Fibroblast of pulmonary artery (primary cell): ENCODE measurements around the gene ZNF362.

Source experiments
- DNase-seq: peaks from one replicate; pipeline ENCODE4 v3.0.0-alpha.2; 2010; ENCODE audit warnings: low read depth
- H3K4me3 ChIP-seq: replicated peaks from 2 replicates; pipeline ENCODE4 v1.5.1; 2011; ENCODE audit warnings: low read depth, mild to moderate bottlenecking, control low read depth, low read length, moderate library complexity
- TF ChIP-seq, protein P1 (sequence below): IDR thresholded peaks from 2 replicates; pipeline ENCODE4 v1.5.1; 2011; ENCODE audit warnings: mild to moderate bottlenecking, control low read depth, low read length, inconsistent platforms; ENCODE audit errors: missing control alignments

Gene ZNF362

DNA sequence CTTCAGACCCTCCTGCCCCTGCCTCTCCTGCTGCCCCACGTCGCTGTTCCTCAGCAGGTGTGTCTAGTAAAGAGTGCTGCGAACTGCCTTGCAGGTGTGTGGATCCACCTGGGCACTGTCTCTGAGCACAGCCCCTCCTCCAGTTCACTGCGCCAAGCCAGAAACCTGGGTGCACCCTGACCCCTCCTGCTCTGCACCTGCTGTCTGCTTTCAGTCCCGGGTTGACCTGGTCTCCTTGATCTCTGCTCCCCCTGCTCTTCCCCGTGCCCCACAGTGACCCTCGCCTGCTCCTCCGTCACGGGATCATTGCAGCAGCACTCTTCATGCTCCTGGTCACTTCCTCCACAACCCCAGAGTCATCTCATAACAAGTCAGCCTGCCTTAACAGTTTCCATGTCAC lies 58.1 kb downstream of the ZNF362 start:
- no peak for DNase-seq
- H3K4me3 ChIP-seq = no peak overlapping the region
- TF ChIP-seq, protein P1, sequence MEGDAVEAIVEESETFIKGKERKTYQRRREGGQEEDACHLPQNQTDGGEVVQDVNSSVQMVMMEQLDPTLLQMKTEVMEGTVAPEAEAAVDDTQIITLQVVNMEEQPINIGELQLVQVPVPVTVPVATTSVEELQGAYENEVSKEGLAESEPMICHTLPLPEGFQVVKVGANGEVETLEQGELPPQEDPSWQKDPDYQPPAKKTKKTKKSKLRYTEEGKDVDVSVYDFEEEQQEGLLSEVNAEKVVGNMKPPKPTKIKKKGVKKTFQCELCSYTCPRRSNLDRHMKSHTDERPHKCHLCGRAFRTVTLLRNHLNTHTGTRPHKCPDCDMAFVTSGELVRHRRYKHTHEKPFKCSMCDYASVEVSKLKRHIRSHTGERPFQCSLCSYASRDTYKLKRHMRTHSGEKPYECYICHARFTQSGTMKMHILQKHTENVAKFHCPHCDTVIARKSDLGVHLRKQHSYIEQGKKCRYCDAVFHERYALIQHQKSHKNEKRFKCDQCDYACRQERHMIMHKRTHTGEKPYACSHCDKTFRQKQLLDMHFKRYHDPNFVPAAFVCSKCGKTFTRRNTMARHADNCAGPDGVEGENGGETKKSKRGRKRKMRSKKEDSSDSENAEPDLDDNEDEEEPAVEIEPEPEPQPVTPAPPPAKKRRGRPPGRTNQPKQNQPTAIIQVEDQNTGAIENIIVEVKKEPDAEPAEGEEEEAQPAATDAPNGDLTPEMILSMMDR = no peak

GRCh38 chr1:33316601-33317000 lies 60.3 kb downstream of the ZNF362 start:
- no peak overlapping the region for H3K4me3 ChIP-seq

DNA sequence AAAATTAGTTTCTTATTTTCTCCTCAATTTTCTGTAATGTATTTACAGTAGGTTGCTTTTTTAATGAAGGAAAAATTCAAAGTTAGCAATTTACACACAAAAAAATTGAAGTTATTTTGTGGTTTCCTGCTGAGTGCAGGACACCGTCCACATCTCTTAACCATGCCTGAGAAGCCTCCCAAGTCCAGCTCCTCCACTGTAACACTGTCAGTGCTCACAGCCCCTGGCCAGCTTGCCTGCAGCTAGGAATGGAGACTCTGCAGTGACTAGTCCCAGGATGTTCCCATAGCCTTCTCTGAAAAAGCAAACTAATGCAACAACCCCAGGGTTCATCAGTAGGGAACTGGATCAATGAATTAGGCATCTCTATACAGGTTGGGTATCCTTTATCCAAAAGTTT lies 61.1 kb downstream of the ZNF362 start:
- TF ChIP-seq, protein P1 = no peak
- H3K4me3 ChIP-seq = no peak overlapping the region
- DNase-seq = no peak

More at GRCh38 chr1:33316601-33317000, 60.3 kb downstream of the ZNF362 start:
- TF ChIP-seq, protein P1 = no peak
- no peak for DNase-seq

DNA sequence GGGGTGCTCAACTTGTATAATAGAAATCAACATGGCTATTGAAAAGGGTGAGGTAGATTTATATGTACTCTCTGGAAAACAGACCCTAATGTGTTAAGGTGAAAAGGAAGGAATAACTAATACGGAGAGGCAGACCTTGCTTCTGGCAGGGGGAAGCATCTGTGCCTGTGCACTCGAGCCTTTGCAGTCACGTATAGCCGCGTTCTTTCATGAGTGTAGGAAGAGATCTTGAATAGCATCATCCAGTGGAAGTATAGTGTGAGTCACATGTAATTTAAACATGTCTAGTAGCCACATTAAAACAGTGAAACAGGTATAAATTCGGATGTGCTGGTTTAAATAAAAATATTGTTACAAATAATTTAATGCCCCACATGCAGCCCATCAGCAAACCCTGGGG lies 61.7 kb downstream of the ZNF362 start:
- DNase-seq = no peak
- H3K4me3 ChIP-seq = no peak overlapping the region
- TF ChIP-seq, protein P1 = no peak

DNA sequence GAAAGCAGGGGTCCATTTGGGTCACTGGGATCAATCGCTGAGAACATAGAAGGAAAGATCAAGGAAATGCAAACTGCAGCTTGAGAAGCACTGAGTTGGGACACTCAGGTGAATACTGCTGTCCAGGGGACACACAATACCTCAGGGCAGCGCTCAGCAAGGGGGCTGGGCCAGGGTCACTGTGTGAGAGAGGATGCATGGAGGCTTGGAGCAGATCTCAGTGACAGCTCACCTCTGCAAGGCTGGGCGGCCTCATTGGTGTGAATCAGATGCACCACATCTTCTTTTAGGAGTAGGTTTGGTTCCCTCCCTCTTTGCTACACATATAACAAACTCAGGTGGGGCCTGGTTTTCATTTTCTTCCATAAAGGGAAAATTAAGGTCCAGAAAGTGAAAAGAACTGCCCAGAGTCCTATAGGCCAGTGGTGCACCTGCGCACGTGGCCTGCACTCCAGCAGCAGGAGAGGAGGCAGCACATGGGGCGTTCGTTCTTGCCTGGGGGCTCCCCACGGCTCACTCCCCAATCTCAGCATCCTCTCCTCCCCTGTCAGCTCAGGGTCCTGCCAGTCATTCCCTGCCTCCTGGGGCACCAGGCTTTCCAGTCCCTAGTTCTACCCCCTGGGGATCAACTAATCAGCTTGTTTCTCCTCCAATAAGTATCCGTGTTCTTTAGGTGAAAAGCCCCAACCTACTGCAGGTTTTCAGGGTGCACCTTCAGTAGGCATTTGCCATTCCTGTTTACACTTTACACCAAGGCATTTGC lies 63.1 kb downstream of the ZNF362 start:
- TF ChIP-seq, protein P1 = no peak
- no peak for DNase-seq
- no peak overlapping the region for H3K4me3 ChIP-seq

DNA sequence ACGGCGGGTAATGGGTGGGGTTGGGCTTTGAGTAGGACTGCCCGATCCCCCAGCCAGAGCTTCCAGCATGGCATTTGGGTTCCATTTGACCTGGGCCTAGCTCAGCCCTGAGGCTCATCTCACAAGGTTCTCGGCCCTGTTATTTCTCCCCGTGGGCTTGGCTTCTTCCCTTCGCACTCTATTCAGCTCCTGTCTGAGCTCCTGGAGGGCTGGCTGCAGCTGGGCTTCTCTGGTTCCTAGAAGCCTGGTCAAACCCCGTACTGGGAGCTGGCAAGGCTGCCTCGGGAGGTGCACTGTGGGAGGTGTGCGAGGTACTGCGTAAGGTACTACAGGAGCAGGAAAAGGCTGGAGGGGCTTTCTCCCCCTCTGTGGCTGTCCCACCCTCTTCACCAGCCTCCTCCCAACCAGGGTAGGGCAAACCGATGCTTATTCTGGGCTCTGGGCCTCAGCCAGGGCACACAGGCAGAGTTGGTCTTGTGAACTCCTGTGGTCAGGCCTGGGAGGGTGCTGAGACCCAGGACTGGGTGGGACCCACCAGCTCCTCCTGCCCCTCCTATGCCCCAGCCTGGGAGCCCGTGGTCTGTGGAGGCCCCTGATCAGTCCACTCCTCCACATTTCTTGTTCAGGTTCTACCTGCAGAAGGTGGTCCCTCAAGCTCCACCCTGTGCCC lies 63.8 kb downstream of the ZNF362 start:
- TF ChIP-seq, protein P1 = no peak
- DNase-seq = no peak
- H3K4me3 ChIP-seq = no peak overlapping the region
